ENCODE results near the gene VRK2.

DNA sequence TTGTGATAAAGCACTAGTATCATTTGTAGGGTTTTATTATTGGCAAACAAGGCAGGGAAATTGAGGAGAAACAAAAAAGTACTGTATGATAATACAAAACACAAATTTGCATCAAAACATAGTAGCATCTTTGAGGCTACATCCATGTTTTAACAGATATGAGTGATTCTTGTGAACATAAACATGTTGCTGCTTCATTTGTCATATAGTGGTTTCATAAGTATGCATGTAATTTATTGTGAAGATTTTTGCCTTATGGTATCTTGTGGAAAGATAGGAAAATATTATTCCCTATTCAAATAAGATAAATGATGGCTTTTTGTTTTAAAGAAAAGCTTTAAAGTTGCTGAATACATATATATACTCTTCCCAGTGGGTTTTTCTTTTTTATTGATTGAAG, 60.3 kb downstream of the VRK2 start:
- TF ChIP-seq EZH2 (IDR thresholded peaks at IDR 0.05; ENCODE audit: low read depth, unreplicated experiment) (no peak), CREB1 (CRISPR knock-in tag; IDR thresholded peaks at IDR 0.05; ENCODE audit: low read depth) (no peak), POLR2AphosphoS5 (IDR thresholded peaks at IDR 0.05; ENCODE audit: low read depth) (no peak), EZH2phosphoT487 (IDR thresholded peaks at IDR 0.05; ENCODE audit: unreplicated experiment) (no peak), STAT1 (IDR thresholded peaks at IDR 0.05; ENCODE audit: unreplicated experiment) (no peak)
- TF ChIP-seq, protein P1, sequence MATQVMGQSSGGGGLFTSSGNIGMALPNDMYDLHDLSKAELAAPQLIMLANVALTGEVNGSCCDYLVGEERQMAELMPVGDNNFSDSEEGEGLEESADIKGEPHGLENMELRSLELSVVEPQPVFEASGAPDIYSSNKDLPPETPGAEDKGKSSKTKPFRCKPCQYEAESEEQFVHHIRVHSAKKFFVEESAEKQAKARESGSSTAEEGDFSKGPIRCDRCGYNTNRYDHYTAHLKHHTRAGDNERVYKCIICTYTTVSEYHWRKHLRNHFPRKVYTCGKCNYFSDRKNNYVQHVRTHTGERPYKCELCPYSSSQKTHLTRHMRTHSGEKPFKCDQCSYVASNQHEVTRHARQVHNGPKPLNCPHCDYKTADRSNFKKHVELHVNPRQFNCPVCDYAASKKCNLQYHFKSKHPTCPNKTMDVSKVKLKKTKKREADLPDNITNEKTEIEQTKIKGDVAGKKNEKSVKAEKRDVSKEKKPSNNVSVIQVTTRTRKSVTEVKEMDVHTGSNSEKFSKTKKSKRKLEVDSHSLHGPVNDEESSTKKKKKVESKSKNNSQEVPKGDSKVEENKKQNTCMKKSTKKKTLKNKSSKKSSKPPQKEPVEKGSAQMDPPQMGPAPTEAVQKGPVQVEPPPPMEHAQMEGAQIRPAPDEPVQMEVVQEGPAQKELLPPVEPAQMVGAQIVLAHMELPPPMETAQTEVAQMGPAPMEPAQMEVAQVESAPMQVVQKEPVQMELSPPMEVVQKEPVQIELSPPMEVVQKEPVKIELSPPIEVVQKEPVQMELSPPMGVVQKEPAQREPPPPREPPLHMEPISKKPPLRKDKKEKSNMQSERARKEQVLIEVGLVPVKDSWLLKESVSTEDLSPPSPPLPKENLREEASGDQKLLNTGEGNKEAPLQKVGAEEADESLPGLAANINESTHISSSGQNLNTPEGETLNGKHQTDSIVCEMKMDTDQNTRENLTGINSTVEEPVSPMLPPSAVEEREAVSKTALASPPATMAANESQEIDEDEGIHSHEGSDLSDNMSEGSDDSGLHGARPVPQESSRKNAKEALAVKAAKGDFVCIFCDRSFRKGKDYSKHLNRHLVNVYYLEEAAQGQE (IDR thresholded peaks at IDR 0.05; ENCODE audit: unreplicated experiment) = no peak
- TF ChIP-seq, protein P2, sequence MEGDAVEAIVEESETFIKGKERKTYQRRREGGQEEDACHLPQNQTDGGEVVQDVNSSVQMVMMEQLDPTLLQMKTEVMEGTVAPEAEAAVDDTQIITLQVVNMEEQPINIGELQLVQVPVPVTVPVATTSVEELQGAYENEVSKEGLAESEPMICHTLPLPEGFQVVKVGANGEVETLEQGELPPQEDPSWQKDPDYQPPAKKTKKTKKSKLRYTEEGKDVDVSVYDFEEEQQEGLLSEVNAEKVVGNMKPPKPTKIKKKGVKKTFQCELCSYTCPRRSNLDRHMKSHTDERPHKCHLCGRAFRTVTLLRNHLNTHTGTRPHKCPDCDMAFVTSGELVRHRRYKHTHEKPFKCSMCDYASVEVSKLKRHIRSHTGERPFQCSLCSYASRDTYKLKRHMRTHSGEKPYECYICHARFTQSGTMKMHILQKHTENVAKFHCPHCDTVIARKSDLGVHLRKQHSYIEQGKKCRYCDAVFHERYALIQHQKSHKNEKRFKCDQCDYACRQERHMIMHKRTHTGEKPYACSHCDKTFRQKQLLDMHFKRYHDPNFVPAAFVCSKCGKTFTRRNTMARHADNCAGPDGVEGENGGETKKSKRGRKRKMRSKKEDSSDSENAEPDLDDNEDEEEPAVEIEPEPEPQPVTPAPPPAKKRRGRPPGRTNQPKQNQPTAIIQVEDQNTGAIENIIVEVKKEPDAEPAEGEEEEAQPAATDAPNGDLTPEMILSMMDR (conservative IDR thresholded peaks at IDR 0.05; ENCODE audit: low read depth in 2 of 2) = no peak

All from GM23338 (cell line).